Gastrocnemius medialis (tissue), 4 donors: ENCODE measurements around the gene SLC22A31.

Experiments used
- POLR2A ChIP-seq, 2 donors: fragments of 450-650 bp; IDR thresholded peaks; one replicate each; pipeline ENCODE4 v1.6.1; 2017; ENCODE audit warnings: antibody characterized with exemption in 2 of 2, mild to moderate bottlenecking in 2 of 2, moderate library complexity in 2 of 2
- TF ChIP-seq, protein P1 (sequence below), 5 experiments: fragments of 450-650 bp in 3 of 5; fragments of 200-600 bp in 2 of 5; sonication (generic) in 2 of 5; IDR thresholded peaks in 4 of 5; conservative IDR thresholded peaks in 1 of 5; 1 replicate in 4 of 5; 2 replicates in 1 of 5; pipeline ENCODE4 v1.5.1; 2016 to 2019; ENCODE audit warnings: antibody characterized with exemption in 5 of 5, mild to moderate bottlenecking in 3 of 5, moderate library complexity in 3 of 5

DNA sequence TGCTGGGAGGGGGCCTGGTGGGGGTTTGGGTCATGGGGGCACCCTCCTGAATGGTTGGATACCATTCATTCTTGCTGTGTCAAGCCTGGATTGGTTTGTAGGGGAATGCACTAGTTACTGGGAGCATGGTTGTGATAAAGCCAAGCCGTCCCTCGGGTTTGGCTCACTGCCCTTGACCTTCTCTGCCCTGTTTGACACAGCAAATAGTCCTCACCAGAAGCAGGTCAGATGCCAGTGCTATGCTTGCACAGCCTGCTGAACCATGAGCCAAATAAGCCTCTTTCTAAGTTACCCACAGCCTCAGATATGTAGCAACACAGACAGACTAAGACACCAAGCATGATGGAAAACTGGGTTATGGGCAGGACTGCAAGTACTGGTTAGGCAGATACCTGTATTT lies 31.8 kb upstream of the SLC22A31 start:
- TF ChIP-seq, protein P1, sequence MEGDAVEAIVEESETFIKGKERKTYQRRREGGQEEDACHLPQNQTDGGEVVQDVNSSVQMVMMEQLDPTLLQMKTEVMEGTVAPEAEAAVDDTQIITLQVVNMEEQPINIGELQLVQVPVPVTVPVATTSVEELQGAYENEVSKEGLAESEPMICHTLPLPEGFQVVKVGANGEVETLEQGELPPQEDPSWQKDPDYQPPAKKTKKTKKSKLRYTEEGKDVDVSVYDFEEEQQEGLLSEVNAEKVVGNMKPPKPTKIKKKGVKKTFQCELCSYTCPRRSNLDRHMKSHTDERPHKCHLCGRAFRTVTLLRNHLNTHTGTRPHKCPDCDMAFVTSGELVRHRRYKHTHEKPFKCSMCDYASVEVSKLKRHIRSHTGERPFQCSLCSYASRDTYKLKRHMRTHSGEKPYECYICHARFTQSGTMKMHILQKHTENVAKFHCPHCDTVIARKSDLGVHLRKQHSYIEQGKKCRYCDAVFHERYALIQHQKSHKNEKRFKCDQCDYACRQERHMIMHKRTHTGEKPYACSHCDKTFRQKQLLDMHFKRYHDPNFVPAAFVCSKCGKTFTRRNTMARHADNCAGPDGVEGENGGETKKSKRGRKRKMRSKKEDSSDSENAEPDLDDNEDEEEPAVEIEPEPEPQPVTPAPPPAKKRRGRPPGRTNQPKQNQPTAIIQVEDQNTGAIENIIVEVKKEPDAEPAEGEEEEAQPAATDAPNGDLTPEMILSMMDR (IDR thresholded peaks at IDR 0.05 in 4 of 5, conservative IDR thresholded peaks at IDR 0.05 in 1 of 5), result no peak
- TF ChIP-seq POLR2A (IDR thresholded peaks at IDR 0.05), result no peak
